Panc1 (cell line): ENCODE results near the gene HRH2. TPM values are rescaled to one million over a fixed set of nuclear protein-coding genes. Genes with fewer than 3 reads are reported as not detected.

ENCODE experiments used
- ATAC-seq: fragments of 200-7000 bp; cut with Tn5 transposase; 2 replicates; pipeline ENCODE4 v1.9.1; 2020; ENCODE audit warnings: mild to moderate bottlenecking, moderate library complexity
- BruUV-seq: library from RNA; stranded (reverse); fragments of 400-500 nt; replicated peaks from 2 replicates; lab custom pipeline; 2021; lab: Mats Ljungman, UMichigan
- CTCF ChIA-PET: fragments of 300-600 bp; sonication (Branson Sonifier 250); formaldehyde crosslinking; loops from one replicate; lab custom pipeline; 2022; ENCODE audit warnings: antibody characterized with exemption; lab: Charles Lee
- POLR2A ChIA-PET: fragments of 300-600 bp; sonication (Branson Sonifier 250); formaldehyde crosslinking; loops from one replicate; lab custom pipeline; 2022; ENCODE audit warnings: antibody characterized with exemption; lab: Charles Lee
- DNase-seq: peaks from one replicate; pipeline ENCODE4 v3.0.0-alpha.2; 2010; ENCODE audit warnings: low read depth, low spot score
- H3K27ac ChIP-seq: 2 replicates; pipeline ENCODE4 v1.5.1; 2011; ENCODE audit warnings: mild to moderate bottlenecking, low read length, inconsistent platforms
- H3K27me3 ChIP-seq: fragments of 200-500 bp; sonication (Bioruptor generic); 2 replicates; pipeline ENCODE4 v1.6.0; 2014; ENCODE audit warnings: low read length, inconsistent platforms; ENCODE audit not compliant: control insufficient read depth, insufficient read depth
- H3K36me3 ChIP-seq: fragments of 200-500 bp; sonication (Bioruptor generic); 2 replicates; pipeline ENCODE4 v1.5.1; 2014; ENCODE audit warnings: inconsistent platforms, mild to moderate bottlenecking, low read length, moderate library complexity; ENCODE audit not compliant: control insufficient read depth, insufficient read depth
- H3K4me1 ChIP-seq: 2 replicates; pipeline ENCODE4 v1.5.1; 2011; ENCODE audit warnings: inconsistent platforms, mild to moderate bottlenecking, low read length, moderate library complexity; ENCODE audit not compliant: control insufficient read depth, insufficient read depth
- H3K4me3 ChIP-seq, 2 experiments: 2 replicates each; pipeline ENCODE4 v1.5.1; 2011 to 2012; ENCODE audit warnings: low read depth in 2 of 2, low read length in 2 of 2, mild to moderate bottlenecking in 2 of 2, inconsistent platforms in 1 of 2, moderate library complexity in 1 of 2
- H3K9me3 ChIP-seq: fragments of 200-500 bp; sonication (Bioruptor generic); 2 replicates; pipeline ENCODE4 v1.5.1; 2014; ENCODE audit warnings: low read depth, mild to moderate bottlenecking, inconsistent platforms, low read length, moderate library complexity; ENCODE audit not compliant: control insufficient read depth, insufficient read depth
- POLR2AphosphoS5 ChIP-seq: IDR thresholded peaks from 2 replicates; pipeline ENCODE4 v1.6.1; 2012; ENCODE audit warnings: mild to moderate bottlenecking, low read depth, low read length, moderate library complexity
- SIN3A ChIP-seq: IDR thresholded peaks from 2 replicates; pipeline ENCODE4 v1.6.1; 2012; ENCODE audit warnings: low read depth, mild to moderate bottlenecking, low read length, moderate library complexity, borderline replicate concordance; ENCODE audit not compliant: insufficient read depth
- TCF7L2 ChIP-seq: IDR thresholded peaks from 2 replicates; pipeline ENCODE4 v1.6.1; 2011; ENCODE audit warnings: mild to moderate bottlenecking, low read depth, low read length, inconsistent platforms
- in situ Hi-C: cut with HindIII; loops from 2 replicates; pipeline ENCODE4 v1.10.0; 2016; ENCODE audit warnings: low sequenced_read_pairs, low pct_unique_long_range_greater_than_20kb
- intact Hi-C: fragments of 100-400 bp; cut with micrococcal nuclease; formaldehyde crosslinking; loops from one replicate; pipeline ENCODE4 v1.10.0; 2022; ENCODE audit not compliant: unreplicated experiment
- total RNA-seq: library from RNA; stranded (reverse); gene quantifications from one replicate; pipeline ENCODE4 v1.2.1, GENCODE V29; 2021; ENCODE audit not compliant: unreplicated experiment
- TF ChIP-seq, protein P1 (sequence below): fragments of 450-650 bp; IDR thresholded peaks from 2 replicates; pipeline ENCODE4 v1.5.1; 2017; ENCODE audit warnings: mild to moderate bottlenecking
- TF ChIP-seq, protein P2 (sequence below), 2 experiments: IDR thresholded peaks; 2 replicates each; pipeline ENCODE4 v1.6.1; 2011 to 2012; ENCODE audit warnings: low read depth in 2 of 2, control low read depth in 1 of 2, low read length in 1 of 2, mild to moderate bottlenecking in 1 of 2, moderate library complexity in 1 of 2; ENCODE audit not compliant: insufficient read depth in 1 of 2

HRH2 gene
- total RNA-seq, 1 experiment from 2014 or later = 0.33 TPM

DNA sequence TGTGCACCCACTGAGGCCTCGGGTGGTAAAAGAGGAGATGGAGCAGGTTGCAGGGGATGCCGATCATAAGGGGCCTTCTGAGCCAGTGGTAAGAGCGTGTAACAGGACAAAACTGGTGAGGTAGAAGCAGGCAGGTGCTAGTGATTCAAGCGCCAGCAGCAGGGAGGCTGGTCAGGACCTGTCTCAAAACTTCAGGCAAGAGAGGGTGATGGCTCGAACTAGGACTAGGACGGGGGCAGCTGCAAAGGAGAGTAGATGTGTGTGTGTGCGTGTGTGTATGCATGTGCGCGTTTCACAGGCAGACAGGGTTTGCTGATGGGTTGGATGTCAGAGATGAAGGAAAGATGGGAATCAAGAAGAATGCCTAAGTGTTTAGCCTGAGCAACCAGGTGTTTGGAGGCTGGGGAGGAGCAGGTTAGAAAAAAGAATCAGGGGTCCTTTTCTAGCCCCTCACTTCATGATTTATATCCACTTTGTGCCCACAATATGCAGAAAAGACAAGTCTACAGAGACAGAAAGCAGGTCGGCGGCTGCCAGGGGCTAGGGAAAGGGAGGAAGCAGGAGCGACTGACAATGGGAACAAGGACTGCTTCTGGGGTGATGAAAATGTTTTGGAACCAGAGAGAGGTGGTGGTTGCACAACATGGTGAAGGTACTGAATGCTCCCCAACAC is 15.2 kb downstream of the HRH2 start:
- TF ChIP-seq SIN3A (no peak), TCF7L2 (no peak), POLR2AphosphoS5 (no peak)
- TF ChIP-seq, protein P1, sequence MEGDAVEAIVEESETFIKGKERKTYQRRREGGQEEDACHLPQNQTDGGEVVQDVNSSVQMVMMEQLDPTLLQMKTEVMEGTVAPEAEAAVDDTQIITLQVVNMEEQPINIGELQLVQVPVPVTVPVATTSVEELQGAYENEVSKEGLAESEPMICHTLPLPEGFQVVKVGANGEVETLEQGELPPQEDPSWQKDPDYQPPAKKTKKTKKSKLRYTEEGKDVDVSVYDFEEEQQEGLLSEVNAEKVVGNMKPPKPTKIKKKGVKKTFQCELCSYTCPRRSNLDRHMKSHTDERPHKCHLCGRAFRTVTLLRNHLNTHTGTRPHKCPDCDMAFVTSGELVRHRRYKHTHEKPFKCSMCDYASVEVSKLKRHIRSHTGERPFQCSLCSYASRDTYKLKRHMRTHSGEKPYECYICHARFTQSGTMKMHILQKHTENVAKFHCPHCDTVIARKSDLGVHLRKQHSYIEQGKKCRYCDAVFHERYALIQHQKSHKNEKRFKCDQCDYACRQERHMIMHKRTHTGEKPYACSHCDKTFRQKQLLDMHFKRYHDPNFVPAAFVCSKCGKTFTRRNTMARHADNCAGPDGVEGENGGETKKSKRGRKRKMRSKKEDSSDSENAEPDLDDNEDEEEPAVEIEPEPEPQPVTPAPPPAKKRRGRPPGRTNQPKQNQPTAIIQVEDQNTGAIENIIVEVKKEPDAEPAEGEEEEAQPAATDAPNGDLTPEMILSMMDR = no peak
- TF ChIP-seq, protein P2, sequence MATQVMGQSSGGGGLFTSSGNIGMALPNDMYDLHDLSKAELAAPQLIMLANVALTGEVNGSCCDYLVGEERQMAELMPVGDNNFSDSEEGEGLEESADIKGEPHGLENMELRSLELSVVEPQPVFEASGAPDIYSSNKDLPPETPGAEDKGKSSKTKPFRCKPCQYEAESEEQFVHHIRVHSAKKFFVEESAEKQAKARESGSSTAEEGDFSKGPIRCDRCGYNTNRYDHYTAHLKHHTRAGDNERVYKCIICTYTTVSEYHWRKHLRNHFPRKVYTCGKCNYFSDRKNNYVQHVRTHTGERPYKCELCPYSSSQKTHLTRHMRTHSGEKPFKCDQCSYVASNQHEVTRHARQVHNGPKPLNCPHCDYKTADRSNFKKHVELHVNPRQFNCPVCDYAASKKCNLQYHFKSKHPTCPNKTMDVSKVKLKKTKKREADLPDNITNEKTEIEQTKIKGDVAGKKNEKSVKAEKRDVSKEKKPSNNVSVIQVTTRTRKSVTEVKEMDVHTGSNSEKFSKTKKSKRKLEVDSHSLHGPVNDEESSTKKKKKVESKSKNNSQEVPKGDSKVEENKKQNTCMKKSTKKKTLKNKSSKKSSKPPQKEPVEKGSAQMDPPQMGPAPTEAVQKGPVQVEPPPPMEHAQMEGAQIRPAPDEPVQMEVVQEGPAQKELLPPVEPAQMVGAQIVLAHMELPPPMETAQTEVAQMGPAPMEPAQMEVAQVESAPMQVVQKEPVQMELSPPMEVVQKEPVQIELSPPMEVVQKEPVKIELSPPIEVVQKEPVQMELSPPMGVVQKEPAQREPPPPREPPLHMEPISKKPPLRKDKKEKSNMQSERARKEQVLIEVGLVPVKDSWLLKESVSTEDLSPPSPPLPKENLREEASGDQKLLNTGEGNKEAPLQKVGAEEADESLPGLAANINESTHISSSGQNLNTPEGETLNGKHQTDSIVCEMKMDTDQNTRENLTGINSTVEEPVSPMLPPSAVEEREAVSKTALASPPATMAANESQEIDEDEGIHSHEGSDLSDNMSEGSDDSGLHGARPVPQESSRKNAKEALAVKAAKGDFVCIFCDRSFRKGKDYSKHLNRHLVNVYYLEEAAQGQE (IDR thresholded peaks at IDR 0.05; ENCODE audit: insufficient read depth in 1 of 2, low read depth in 2 of 2, low read length in 1 of 2) = no peak
- ChIA-PET POLR2A (no interaction called here), CTCF (interaction anchor here (0.6 kb wide), 1 partner anchor 30 kb away, joined by 3 read pairs; no protein-coding TSS in a partner anchor)
- Histone ChIP-seq H3K9me3 (no peaks in the 10 kb centered on the region), H3K4me3 (no peak overlapping the region), H3K4me1 (no peaks in the 10 kb centered on the region), H3K27ac (no peak overlapping the region), H3K27me3 (no peaks in the 10 kb centered on the region; the same call in 1 of the 2 replicates), H3K36me3 (no peaks in the 10 kb centered on the region)
- BruUV-seq = no TSS peak
- in situ Hi-C loops (no loop called here), intact Hi-C loops (no loop called here)
- ATAC-seq = no peak
- DNase-seq = no peak

DNA sequence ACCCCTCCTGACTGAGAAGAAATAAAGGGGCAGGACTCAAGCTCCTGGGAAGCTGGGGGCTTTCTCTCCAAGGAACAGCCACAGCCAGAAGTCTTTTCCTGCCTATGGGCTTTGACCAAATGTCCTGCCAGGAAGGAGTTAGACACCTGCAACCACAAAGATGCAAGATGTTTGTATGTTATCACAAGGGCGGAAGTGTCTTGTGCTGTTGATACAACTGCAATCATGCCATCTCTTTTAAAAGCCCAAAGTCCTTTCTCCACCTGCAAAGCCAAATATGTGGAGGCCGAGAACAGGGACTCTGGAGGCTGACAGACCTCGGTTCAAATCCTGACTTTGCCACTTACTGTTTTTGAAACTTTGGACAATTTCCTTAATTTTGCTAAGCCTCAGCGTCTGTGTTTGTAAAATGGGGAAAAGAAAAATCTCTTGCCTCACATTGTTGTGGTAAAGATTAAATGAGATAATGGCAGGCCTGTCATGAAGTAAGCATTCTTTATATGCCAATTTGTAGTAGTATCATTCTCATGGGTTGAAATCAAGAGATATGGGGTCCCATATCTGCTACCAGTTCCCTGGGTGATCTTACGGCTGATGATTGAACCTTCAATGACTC is 17.0 kb downstream of the HRH2 start:
- DNase-seq (no peak), ATAC-seq (no peak)
- ChIA-PET CTCF (no interaction called here), POLR2A (no interaction called here)
- Histone ChIP-seq H3K27ac (no peak overlapping the region), H3K36me3 (no peaks in the 10 kb centered on the region), H3K4me1 (no peaks in the 10 kb centered on the region), H3K27me3 (peaks cover 5% of the 10 kb centered on the region; the same call in 1 of the 2 replicates), H3K9me3 (no peaks in the 10 kb centered on the region), H3K4me3 (no peak overlapping the region)
- no TSS peak for BruUV-seq
- intact Hi-C loops (no loop called here), in situ Hi-C loops (no loop called here)
- TF ChIP-seq, protein P2 (IDR thresholded peaks at IDR 0.05; ENCODE audit: insufficient read depth in 1 of 2, low read depth in 2 of 2, low read length in 1 of 2) = no peak
- TF ChIP-seq, protein P1 = no peak
- TF ChIP-seq TCF7L2 (no peak), SIN3A (no peak), POLR2AphosphoS5 (no peak)
